ENCODE data around the gene KLHL22.

DNA sequence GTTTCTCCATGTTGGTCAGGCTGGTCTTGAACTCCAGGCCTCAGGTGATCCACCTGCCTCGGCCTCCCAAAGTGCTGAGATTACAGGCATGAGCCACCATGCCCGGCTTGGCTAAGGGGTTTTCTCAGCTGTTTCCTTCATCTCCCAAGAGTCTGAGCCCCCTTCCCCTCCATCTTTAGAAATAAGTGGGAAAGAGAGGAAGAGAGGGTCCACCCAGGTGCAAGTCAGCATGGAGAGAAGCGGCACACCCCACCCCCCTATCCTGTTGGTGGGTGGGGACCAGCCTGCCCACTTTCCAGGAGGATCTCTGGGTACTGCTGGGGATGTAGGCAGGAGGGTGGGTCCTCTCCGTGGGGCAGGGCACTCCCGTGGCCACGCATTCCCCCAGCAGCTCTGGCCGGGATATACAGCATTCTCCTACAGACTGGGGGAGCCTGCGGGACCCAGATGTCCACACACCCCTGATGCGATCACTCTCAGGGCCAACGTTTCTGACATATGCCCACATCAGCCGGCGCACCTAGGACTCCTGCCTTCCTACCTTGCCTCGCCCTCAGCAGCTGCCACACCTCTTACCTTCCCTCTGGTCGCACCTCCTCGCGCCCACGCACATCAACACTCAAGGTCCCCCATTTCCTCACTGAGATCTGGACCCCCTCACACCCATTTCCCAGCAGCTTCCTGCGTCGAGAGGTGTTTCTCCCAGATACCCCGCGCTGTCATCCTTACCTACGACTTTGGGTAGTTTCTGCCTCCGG, 66.9 kb downstream of the KLHL22 start:
- TF ChIP-seq CTCF (IDR thresholded peaks at IDR 0.05; ENCODE audit: low read depth, low read length, missing input control), result no peak
- TF ChIP-seq SP1 (IDR thresholded peaks at IDR 0.05), result no peak
- TF ChIP-seq TAF1 (conservative IDR thresholded peaks at IDR 0.05), result no peak
- no peak for TF ChIP-seq HNF4G (IDR thresholded peaks at IDR 0.05)
- TF ChIP-seq, protein P1, sequence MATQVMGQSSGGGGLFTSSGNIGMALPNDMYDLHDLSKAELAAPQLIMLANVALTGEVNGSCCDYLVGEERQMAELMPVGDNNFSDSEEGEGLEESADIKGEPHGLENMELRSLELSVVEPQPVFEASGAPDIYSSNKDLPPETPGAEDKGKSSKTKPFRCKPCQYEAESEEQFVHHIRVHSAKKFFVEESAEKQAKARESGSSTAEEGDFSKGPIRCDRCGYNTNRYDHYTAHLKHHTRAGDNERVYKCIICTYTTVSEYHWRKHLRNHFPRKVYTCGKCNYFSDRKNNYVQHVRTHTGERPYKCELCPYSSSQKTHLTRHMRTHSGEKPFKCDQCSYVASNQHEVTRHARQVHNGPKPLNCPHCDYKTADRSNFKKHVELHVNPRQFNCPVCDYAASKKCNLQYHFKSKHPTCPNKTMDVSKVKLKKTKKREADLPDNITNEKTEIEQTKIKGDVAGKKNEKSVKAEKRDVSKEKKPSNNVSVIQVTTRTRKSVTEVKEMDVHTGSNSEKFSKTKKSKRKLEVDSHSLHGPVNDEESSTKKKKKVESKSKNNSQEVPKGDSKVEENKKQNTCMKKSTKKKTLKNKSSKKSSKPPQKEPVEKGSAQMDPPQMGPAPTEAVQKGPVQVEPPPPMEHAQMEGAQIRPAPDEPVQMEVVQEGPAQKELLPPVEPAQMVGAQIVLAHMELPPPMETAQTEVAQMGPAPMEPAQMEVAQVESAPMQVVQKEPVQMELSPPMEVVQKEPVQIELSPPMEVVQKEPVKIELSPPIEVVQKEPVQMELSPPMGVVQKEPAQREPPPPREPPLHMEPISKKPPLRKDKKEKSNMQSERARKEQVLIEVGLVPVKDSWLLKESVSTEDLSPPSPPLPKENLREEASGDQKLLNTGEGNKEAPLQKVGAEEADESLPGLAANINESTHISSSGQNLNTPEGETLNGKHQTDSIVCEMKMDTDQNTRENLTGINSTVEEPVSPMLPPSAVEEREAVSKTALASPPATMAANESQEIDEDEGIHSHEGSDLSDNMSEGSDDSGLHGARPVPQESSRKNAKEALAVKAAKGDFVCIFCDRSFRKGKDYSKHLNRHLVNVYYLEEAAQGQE (IDR thresholded peaks at IDR 0.05), result no peak

All from liver (tissue), 3 donors.